HAP-1 (cell line): ENCODE data around the gene OBP2A.
A peak's percentile ranks its signal among the peaks of the same experiment; 100 is the strongest.
"Not testable (repeated sequence)": the region's sequence is repeated elsewhere in the genome, so short reads cannot be mapped to it uniquely, and the experiment has no call there.

Source experiments
- DNase-seq, 2 experiments: peaks; one replicate each; pipeline ENCODE4 v3.0.0-alpha.2; 2016 to 2020; ENCODE audit warnings: low spot score in 2 of 2
- H3K27me3 ChIP-seq: fragments of 250-450 bp; sonication (Bioruptor Pico); 2 replicates; pipeline ENCODE4 v1.5.1; 2020; ENCODE audit warnings: low read depth, mild to moderate bottlenecking, moderate library complexity
- H3K36me3 ChIP-seq: fragments of 250-450 bp; sonication (Bioruptor Pico); replicated peaks from 2 replicates; pipeline ENCODE4 v1.5.1; 2020; ENCODE audit warnings: mild to moderate bottlenecking
- H3K4me1 ChIP-seq: fragments of 250-450 bp; sonication (Bioruptor Pico); 2 replicates; pipeline ENCODE4 v1.5.1; 2020; ENCODE audit warnings: mild to moderate bottlenecking
- H3K4me3 ChIP-seq: fragments of 250-450 bp; sonication (Bioruptor Pico); 2 replicates; pipeline ENCODE4 v1.5.1; 2020; ENCODE audit warnings: mild to moderate bottlenecking, moderate library complexity
- H3K9me3 ChIP-seq: fragments of 250-450 bp; sonication (Bioruptor Pico); 2 replicates; pipeline ENCODE4 v1.5.1; 2020; ENCODE audit warnings: mild to moderate bottlenecking, moderate library complexity
- in situ Hi-C: fragments of 300-500 bp; cut with MboI; formaldehyde crosslinking; loops from 3 replicates; pipeline ENCODE4 v1.14.3; 2020; ENCODE audit warnings: low sequenced_read_pairs, inconsistent platforms, mixed read lengths

OBP2A gene, protein sequence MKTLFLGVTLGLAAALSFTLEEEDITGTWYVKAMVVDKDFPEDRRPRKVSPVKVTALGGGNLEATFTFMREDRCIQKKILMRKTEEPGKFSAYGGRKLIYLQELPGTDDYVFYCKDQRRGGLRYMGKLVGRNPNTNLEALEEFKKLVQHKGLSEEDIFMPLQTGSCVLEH

DNA sequence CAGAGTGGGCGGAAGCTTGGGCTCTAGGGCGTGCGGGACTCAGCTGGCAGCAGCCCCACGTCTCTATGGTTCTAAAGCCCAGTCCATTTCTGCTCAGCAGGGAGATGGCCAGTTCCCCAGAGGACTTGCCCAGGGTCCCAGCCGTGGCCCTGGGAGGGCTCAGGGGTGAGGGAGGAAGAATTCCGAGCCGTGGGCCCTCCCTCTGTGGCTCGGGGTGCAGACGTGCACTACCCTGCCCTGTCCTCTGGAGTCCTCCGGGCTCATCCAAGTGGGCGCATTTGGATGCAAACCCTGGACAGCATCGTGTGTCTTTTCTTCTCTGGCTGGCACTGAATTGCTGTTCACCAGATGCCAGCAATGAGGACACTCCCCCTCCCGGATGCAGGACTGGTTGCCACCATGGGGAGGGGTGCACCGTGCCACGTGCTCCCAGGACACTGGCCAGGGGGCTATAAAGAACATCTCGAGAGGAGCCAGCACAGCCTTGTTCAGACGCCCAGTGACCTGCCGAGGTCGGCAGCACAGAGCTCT lies at the start of gene OBP2A:
Gene OBP2A (plus strand): TSS at position 481 of the 531 bp plus-strand sequence. CDS start 55 bp downstream, outside the sequence.
- H3K27me3 ChIP-seq, H3K36me3 ChIP-seq, in situ Hi-C loops, H3K9me3 ChIP-seq, H3K4me1 ChIP-seq, DNase-seq, H3K4me3 ChIP-seq: not testable (repeated sequence)

DNA sequence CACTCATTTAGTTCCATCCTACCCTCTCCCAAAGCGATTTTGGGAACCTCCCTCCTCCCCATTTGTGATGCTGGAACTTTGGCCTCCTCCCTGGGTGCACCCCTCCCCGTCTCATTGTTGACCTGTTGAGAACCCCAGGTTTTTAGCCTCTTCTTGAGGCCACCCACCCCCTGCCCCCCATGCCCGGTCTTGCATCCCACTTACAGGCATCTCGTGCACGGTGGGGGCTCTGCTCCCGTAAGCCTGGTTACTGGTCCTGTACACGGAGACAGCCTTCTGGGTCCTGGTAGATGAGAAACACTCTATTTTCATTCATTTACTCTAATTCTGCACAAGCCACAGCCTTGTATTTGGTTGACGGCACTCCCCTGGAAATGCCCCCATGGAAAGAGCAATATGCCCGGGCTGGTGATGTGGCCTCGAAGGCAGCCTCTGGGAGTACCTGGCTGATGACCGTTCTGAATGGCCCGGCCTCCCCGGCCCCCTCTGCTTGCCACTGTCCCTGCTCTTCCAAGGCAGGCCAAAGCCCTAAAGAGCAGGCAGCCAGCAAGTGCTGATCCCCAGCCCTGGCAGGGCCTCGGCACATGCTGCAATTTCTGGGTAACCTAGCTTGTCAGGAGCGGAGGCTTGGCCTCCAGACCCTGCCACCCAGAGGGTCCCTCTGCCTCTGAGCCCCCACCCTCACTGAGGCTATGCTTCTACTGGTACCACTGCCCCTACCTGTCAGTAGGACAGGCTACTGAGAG lies 47.4 kb upstream of the OBP2A start:
- peaks cover 4% of the 10 kb centered on the region; the same call in 1 of the 2 replicates for H3K4me1 ChIP-seq
- H3K36me3 ChIP-seq, result peaks cover 22% of the 10 kb centered on the region
- in situ Hi-C loops, result no loop called here
- no peaks in the 10 kb centered on the region for H3K9me3 ChIP-seq
- H3K27me3 ChIP-seq, result no peaks in the 10 kb centered on the region
- no peak overlapping the region for H3K4me3 ChIP-seq
- DNase-seq, result no peak

DNA sequence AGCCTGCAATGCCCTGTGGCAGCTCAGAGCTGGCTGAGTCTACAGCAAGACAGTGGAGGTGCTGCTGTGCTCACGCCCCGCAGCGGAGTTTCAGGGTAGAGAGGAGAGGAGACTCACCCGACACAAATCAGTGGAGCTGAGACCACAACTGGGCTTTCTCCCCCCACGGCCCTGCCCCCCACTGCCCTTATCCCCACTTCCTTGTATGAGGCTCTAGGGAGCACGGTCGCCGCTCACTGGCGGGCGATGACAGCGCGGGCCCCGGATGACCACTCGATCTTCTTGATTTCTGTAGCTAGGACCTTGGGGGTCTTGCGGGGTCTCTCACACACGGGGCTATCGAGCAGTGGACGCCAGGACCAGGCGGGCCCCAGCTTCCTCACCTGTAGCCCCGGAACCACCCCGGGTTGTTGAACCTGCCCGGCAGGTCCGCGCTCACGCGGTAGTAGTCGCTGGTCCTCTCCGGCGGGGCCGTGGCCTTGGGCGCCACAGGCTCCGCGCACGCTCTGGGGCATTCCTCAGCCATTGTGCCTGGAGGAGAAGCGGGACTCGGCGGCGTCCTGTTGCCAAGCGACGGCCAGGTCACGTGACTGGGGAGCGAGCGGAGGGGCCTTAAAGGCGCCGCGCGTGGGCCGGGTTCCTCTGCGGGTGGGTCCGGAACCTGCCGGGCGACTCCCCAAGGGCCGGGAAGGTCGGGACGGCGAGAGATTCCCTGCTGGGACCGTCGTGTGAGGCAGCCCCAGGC lies 46.4 kb upstream of the OBP2A start:
- DNase-seq, result peak; percentile 85 to 96

DNA sequence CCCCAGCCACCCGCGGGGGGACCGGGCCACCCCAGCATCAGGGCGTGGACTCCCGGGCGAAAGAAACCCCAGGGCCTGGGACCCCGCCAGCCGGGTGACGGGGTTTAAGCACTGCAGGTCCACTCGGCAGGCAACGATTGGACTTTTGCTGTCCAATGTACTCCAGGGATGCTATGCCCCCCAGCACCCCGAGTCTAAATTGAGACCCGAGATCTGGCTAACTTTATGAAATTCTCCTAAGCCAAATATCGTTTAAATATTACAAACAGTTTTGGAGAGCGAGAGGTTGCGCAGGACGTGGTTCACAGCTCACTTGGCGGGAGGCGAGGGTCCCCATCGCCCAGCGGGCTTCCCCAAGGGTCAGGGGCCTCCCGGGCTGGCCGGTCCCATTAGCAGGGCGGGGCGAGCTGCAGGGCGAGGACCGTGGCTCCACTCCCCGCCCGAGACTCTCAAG lies 45.8 kb upstream of the OBP2A start:
- peaks cover 37% of the 10 kb centered on the region for H3K36me3 ChIP-seq
- peak overlapping the region; percentile 87 for H3K4me3 ChIP-seq
- H3K27me3 ChIP-seq, result no peaks in the 10 kb centered on the region
- no peaks in the 10 kb centered on the region for H3K9me3 ChIP-seq
- H3K4me1 ChIP-seq, result peaks cover 4% of the 10 kb centered on the region; the same call in 1 of the 2 replicates
- in situ Hi-C loops, result no loop called here
- no peak for DNase-seq

More for the DNA sequence above, 46.4 kb upstream of the OBP2A start:
- H3K4me1 ChIP-seq, result peaks cover 4% of the 10 kb centered on the region; the same call in 1 of the 2 replicates
- H3K27me3 ChIP-seq, result no peaks in the 10 kb centered on the region
- peaks cover 31% of the 10 kb centered on the region for H3K36me3 ChIP-seq
- H3K4me3 ChIP-seq, result peak overlapping the region; percentile 87
- in situ Hi-C loops, result no loop called here
- no peaks in the 10 kb centered on the region for H3K9me3 ChIP-seq

DNA sequence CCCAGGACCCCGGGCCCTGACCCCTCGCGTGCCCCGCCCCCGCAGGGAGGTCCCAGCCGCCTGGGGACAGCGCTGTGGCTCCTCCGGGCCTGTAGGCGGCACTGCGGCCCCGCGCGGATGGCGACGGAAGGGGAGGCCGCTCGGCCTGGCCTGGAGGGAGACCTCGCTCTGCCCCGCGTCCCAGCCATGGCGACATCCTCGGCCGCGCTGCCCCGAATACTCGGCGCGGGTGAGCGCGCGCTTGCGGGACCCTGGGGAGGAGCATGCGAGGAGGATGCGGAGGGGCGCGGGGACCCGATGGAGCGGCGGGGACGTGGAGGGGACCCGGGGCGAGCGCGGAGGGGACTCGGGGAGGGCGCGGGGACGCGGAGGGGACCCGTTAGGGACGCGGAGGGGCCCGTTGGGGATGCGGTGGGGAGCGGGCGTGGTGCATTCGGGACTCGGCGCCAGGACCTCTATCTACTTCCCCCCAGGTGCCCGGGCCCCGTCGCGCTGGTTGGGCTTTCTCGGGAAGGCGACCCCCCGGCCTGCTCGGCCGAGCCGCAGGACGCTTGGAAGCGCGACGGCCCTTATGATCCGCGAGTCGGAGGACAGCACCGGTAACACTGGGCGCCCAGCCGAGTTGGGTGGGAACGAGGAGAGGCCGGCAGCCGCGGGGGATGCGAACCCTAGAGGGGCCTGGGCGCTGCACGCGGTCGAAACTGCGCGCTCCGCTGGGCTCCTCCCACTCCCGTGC lies 45.2 kb upstream of the OBP2A start, which contains the start of gene MRPS2:
Gene MRPS2 (plus strand): TSS at position 158 of the 736 bp plus-strand sequence. CDS start 29 bp downstream, at position 187.
- in situ Hi-C loops, result no loop called here
- DNase-seq, result peak; percentile 73 to 91
- H3K27me3 ChIP-seq, result no peaks in the 10 kb centered on the region
- peaks cover 4% of the 10 kb centered on the region; the same call in 1 of the 2 replicates for H3K4me1 ChIP-seq
- peak within 1 kb of the TSS; percentile 87 for H3K4me3 ChIP-seq
- peaks cover 40% of the 10 kb centered on the region for H3K36me3 ChIP-seq
- no peaks in the 10 kb centered on the region for H3K9me3 ChIP-seq

DNA sequence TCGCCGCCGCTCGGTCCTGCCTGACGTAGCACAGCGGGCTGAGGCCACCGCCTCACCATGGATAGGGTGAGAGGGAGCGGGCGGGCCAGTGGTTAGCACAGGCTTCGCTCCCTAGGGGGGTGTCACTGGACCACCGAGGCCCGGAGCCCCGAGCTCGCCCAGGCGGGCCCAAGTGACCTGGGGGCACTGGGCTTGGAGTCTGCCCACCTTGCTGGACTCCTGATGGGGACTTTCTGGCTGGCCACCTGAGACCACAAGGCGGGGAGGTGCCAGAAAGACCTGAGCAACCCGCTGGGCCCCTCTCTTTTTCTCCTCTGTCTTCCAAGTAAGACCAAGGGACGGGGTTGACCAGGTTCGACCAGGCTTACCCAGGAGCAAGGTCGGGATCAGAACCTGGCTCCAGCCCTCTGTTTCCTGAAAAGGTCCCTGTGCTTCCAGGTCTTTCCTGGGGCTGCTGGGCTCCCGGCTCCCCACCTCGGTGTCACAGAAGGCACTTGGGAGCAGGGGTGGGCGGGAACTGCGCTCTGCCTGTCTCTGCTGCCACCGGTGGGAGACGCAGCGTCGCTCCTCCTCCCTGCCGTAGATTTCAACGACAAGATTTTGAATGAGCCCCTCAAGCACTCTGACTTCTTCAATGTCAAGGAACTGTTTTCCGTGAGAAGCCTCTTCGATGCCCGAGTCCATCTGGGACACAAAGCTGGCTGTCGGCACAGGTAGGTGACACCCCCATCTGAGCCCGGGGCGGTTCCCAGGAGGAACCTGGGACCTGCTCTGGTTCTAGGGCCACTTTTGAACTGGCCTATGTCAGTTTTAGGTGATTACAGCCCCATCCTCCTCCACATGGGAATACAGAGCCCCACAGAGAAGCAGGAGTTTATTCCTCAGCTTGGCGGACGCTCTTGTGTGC lies 44.4 kb upstream of the OBP2A start:
- Histone ChIP-seq H3K36me3 (peaks cover 40% of the 10 kb centered on the region), H3K4me1 (peaks cover 4% of the 10 kb centered on the region; the same call in 1 of the 2 replicates), H3K9me3 (no peaks in the 10 kb centered on the region), H3K4me3 (peak overlapping the region; percentile 87), H3K27me3 (no peaks in the 10 kb centered on the region)
- peak; percentile 49 to 78 for DNase-seq
- in situ Hi-C loops, result no loop called here

DNA sequence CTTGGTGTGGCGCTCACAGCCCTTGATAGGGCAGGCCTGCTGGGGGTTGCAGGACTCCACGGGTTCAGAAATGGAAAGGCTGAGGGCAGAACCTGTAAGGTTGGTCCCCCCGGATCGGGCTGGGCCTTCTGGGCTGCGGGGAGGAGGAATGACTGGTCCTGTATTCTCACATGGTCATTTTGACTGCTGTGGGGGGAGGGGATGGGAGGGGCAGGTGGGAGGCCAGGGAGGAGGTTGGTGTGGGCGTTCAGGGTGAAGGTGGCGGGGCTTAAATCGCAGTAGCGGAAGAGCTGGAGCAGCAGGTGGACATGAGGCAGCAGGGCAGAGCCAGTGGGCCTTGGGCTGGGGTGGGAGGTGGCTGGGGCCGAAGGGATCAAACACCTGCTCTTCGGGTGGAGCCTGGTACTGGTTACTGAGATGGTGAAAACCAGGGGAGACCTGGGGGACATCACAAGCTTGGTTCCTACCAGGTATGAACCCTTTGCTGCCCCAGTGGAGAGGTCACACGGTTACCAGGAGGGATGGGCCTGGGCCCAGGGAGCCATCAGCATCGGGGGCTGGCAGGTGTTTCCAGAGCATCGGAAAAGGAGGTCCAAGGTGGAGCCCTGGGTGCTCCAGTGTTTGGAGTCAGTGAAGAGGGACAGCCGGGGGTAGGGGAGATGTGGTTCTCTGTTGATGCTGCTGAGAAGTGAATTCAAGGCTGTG lies 43.6 kb upstream of the OBP2A start:
- no peaks in the 10 kb centered on the region for H3K9me3 ChIP-seq
- in situ Hi-C loops, result no loop called here
- H3K27me3 ChIP-seq, result no peaks in the 10 kb centered on the region
- DNase-seq, result no peak
- H3K4me3 ChIP-seq, result no peak overlapping the region; the same call in 1 of the 2 replicates
- peaks cover 4% of the 10 kb centered on the region; the same call in 1 of the 2 replicates for H3K4me1 ChIP-seq
- peaks cover 40% of the 10 kb centered on the region for H3K36me3 ChIP-seq

DNA sequence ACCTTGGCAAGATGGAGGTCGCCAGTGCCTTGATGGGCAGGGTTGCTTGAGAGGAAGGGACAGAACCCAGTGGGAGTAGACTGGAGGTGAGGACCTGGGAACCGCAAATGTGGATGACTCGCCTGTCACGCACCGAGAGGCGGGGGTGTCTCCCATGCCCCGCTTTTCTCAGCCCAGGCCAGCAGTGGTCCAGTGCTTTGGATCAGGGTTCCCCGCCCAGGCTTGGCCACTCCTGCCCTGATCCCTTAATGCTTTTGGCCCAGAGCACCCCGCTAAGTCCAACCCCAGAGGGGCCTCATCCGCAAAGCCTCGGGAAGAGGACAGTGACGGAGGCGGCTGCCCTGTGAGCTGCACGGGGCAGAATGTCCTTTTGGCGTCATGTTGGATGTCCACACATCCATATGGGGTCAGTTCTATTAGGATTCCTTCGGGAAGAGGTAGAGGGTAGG lies 43.0 kb upstream of the OBP2A start:
- no peak overlapping the region for H3K4me3 ChIP-seq

DNA sequence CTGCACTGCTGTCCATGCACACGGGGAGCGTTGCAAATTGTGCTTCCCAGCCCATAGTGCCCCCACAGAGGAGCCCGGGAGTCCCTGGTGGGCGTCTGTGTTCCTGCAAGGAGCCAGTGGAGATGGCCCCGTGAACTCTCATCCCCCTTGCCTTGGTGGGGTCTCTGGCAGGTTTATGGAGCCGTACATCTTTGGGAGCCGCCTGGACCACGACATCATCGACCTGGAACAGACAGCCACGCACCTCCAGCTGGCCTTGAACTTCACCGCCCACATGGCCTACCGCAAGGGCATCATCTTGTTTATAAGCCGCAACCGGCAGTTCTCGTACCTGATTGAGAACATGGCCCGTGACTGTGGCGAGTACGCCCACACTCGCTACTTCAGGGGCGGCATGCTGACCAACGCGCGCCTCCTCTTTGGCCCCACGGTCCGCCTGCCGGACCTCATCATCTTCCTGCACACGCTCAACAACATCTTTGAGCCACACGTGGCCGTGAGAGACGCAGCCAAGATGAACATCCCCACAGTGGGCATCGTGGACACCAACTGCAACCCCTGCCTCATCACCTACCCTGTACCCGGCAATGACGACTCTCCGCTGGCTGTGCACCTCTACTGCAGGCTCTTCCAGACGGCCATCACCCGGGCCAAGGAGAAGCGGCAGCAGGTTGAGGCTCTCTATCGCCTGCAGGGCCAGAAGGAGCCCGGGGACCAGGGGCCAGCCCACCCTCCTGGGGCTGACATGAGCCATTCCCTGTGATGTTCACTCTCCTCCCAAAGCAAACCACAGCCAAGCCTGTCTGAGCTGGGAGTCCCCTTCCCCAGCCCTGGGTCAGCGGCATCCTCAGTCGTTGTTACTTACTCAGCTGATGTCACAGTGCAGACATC lies 42.3 kb upstream of the OBP2A start:
- Histone ChIP-seq H3K36me3 (peaks cover 40% of the 10 kb centered on the region), H3K4me1 (peaks cover 4% of the 10 kb centered on the region; the same call in 1 of the 2 replicates)
- in situ Hi-C loops, result no loop called here

More for the DNA sequence above, 43.0 kb upstream of the OBP2A start:
- H3K9me3 ChIP-seq, result no peaks in the 10 kb centered on the region
- peaks cover 4% of the 10 kb centered on the region; the same call in 1 of the 2 replicates for H3K4me1 ChIP-seq
- H3K36me3 ChIP-seq, result peaks cover 40% of the 10 kb centered on the region
- in situ Hi-C loops, result no loop called here
- H3K27me3 ChIP-seq, result no peaks in the 10 kb centered on the region
- no peak for DNase-seq

DNA sequence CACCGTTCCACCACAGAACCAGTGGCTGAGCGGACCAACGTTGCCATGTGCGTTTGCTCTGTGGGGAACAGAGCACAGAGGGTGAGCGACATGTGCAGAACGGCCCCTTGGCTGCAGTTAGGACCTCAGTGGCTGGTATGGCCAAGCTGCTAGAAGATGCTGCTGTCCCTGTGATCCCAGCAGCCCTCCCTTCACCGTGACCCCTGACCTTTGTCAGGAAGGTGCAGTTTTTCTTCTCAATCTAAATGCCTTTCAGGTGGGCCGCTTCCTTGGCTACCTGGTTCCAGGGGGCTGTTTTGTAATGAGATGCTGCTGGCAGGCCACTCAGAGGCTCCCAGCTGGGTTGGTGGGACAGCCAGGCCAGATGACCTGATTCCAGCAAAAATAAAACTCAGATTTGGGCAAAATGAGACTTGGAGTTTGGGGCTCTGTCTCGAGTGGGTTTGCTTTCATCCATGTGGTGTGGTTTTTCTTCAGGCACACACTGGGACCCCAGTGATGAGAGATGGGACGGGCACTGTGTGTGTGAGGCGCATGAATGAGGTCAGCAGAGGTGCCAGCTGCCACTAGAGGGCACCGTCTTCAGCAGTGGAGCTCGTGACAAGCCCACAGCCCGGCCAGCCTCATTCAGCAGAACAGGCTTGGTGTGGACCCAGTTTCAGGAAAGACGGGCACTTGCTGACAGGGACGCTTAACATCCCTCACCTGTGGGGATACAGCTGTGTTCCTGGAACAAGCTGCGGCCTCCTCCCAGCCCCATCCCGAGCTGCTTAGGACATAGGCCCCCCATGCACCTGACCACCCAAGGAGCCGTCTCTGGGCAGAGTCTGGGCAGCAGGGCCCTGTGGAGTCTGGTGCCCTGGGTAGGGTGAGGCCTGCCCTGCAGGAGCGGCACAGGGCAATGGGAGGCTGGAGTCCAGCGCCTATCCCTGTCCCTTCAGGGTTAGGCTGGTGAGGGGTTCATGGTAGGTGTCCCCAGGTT lies 41.4 kb upstream of the OBP2A start:
- Histone ChIP-seq H3K9me3 (no peaks in the 10 kb centered on the region), H3K4me3 (no peak overlapping the region), H3K27me3 (no peaks in the 10 kb centered on the region), H3K36me3 (peaks cover 40% of the 10 kb centered on the region), H3K4me1 (no peaks in the 10 kb centered on the region)
- in situ Hi-C loops, result no loop called here
- peak; percentile 32 to 72 for DNase-seq

More for the DNA sequence above, 42.3 kb upstream of the OBP2A start:
- Histone ChIP-seq H3K4me3 (no peak overlapping the region), H3K27me3 (no peaks in the 10 kb centered on the region), H3K9me3 (no peaks in the 10 kb centered on the region)
- DNase-seq, result no peak
